ENCODE data around the gene SLC4A3.
"Not testable (repeated sequence)": the region's sequence is repeated elsewhere in the genome, so short reads cannot be mapped to it uniquely, and the experiment has no call there.

SLC4A3 gene

GRCh38 chr2:219651656-219652055, 24.2 kb downstream of the SLC4A3 start:
- DNase-seq, result not testable (repeated sequence)

- DNase-seq, result no peak
These were observed 29.1 kb downstream of the SLC4A3 start for GRCh38 chr2:219656526-219656925.

GRCh38 chr2:219658196-219658846, 30.9 kb downstream of the SLC4A3 start:
- DNase-seq, result no peak

- no peak for DNase-seq
These were observed 31.4 kb downstream of the SLC4A3 start for GRCh38 chr2:219658874-219659273.

GRCh38 chr2:219661197-219661954, 33.9 kb downstream of the SLC4A3 start:
- no peak for DNase-seq

GRCh38 chr2:219661955-219662395, 34.5 kb downstream of the SLC4A3 start:
- DNase-seq, result no peak

- no peak for DNase-seq
These were observed 35.1 kb downstream of the SLC4A3 start for GRCh38 chr2:219662566-219662965.

GRCh38 chr2:219663116-219663762, 35.8 kb downstream of the SLC4A3 start:
- DNase-seq, result no peak

- no peak for DNase-seq
These were observed 36.6 kb downstream of the SLC4A3 start for GRCh38 chr2:219664041-219664440.

- no peak for DNase-seq
These were observed 37.5 kb downstream of the SLC4A3 start for GRCh38 chr2:219664944-219665343.

GRCh38 chr2:219665926-219666325, 38.5 kb downstream of the SLC4A3 start:
- no peak for DNase-seq

GRCh38 chr2:219668316-219668715, 40.9 kb downstream of the SLC4A3 start:
- no peak for DNase-seq

- DNase-seq, result no peak
These were observed 43.0 kb downstream of the SLC4A3 start for GRCh38 chr2:219670386-219670785.

GRCh38 chr2:219671279-219671678, 43.8 kb downstream of the SLC4A3 start:
- DNase-seq, result no peak

GRCh38 chr2:219672406-219672805, 45.0 kb downstream of the SLC4A3 start:
- no peak for DNase-seq

GRCh38 chr2:219675221-219675620, 47.8 kb downstream of the SLC4A3 start:
- no peak for DNase-seq

- DNase-seq, result no peak
These were observed 49.2 kb downstream of the SLC4A3 start for GRCh38 chr2:219676586-219676985.

- no peak for DNase-seq
These were observed 51.6 kb downstream of the SLC4A3 start for GRCh38 chr2:219679041-219679440.

- no peak for DNase-seq
These were observed 52.1 kb downstream of the SLC4A3 start for GRCh38 chr2:219679571-219679970.

GRCh38 chr2:219680958-219681693, 53.7 kb downstream of the SLC4A3 start:
- no peak for DNase-seq

- no peak for DNase-seq
These were observed 54.4 kb downstream of the SLC4A3 start for GRCh38 chr2:219681694-219682300.

GRCh38 chr2:219683474-219683873, 56.0 kb downstream of the SLC4A3 start:
- DNase-seq, result not testable (repeated sequence)
